HEK293 (cell line): ENCODE results near the gene MPZL1.

Experiments
- CTCF ChIP-seq: fragments of 450-650 bp; formaldehyde crosslinking; IDR thresholded peaks from 2 replicates; pipeline ENCODE4 v1.5.1; 2016; ENCODE audit warnings: missing biosample characterization, missing genetic modification characterization
- MEIS1 ChIP-seq: sonication (generic); formaldehyde crosslinking; IDR thresholded peaks from 2 replicates; pipeline ENCODE4 v1.8.1; 2022; ENCODE audit warnings: missing genetic modification reagents, mild to moderate bottlenecking, borderline replicate concordance
- PBX3 ChIP-seq: sonication (generic); formaldehyde crosslinking; IDR thresholded peaks from 2 replicates; pipeline ENCODE4 v1.8.1; 2022; ENCODE audit warnings: mild to moderate bottlenecking, moderate library complexity, missing genetic modification reagents
- YY1 ChIP-seq: fragments of 450-650 bp; formaldehyde crosslinking; IDR thresholded peaks from 2 replicates; pipeline ENCODE4 v1.5.1; 2018; ENCODE audit warnings: missing biosample characterization, missing genetic modification characterization
- ZNF114 ChIP-seq: fragments of 450-650 bp; formaldehyde crosslinking; IDR thresholded peaks from 2 replicates; pipeline ENCODE4 v1.5.0; 2017; ENCODE audit warnings: missing biosample characterization, missing genetic modification characterization
- ZNF148 ChIP-seq: fragments of 450-650 bp; formaldehyde crosslinking; IDR thresholded peaks from 2 replicates; pipeline ENCODE4 v1.5.0; 2017; ENCODE audit warnings: missing biosample characterization, missing genetic modification characterization, borderline replicate concordance
- ZNF266 ChIP-seq: fragments of 450-650 bp; formaldehyde crosslinking; IDR thresholded peaks from 2 replicates; pipeline ENCODE4 v1.5.1; 2016; ENCODE audit warnings: missing biosample characterization, missing genetic modification characterization, low read depth
- ZNF311 ChIP-seq: fragments of 450-650 bp; formaldehyde crosslinking; IDR thresholded peaks from 2 replicates; pipeline ENCODE4 v1.5.1; 2017; ENCODE audit warnings: missing biosample characterization, missing genetic modification characterization, borderline replicate concordance
- ZNF513 ChIP-seq: fragments of 450-650 bp; IDR thresholded peaks from 2 replicates; pipeline ENCODE4 v1.5.1; 2018; ENCODE audit warnings: missing biosample characterization, missing genetic modification characterization
- ZNF529 ChIP-seq: fragments of 450-650 bp; formaldehyde crosslinking; IDR thresholded peaks from 2 replicates; pipeline ENCODE4 v1.5.1; 2017; ENCODE audit warnings: missing genetic modification characterization, missing biosample characterization; ENCODE audit not compliant: insufficient replicate concordance
- ZNF530 ChIP-seq: fragments of 450-650 bp; formaldehyde crosslinking; IDR thresholded peaks from 2 replicates; pipeline ENCODE4 v1.5.1; 2016; ENCODE audit warnings: low read depth, missing biosample characterization, missing genetic modification characterization
- ZNF76 ChIP-seq: fragments of 450-650 bp; formaldehyde crosslinking; IDR thresholded peaks from 2 replicates; pipeline ENCODE4; 2016; ENCODE audit warnings: low read depth, missing biosample characterization, missing genetic modification characterization, borderline replicate concordance
- ZNF830 ChIP-seq: fragments of 450-650 bp; IDR thresholded peaks from 2 replicates; pipeline ENCODE4 v1.5.0; 2018; ENCODE audit warnings: missing biosample characterization, missing genetic modification characterization, low read depth, mild to moderate bottlenecking, moderate library complexity
- ZSCAN30 ChIP-seq: fragments of 450-650 bp; IDR thresholded peaks from 2 replicates; pipeline ENCODE4 v1.5.1; 2018; ENCODE audit warnings: missing biosample characterization, mild to moderate bottlenecking, missing genetic modification characterization, moderate library complexity

GRCh38 chr1:167714098-167714438 is 7.7 kb upstream of the MPZL1 start:
- no peak for TF ChIP-seq YY1
- TF ChIP-seq ZSCAN30 (tag by site-specific recombination) = no peak
- no peak for TF ChIP-seq ZNF76 (tag by site-specific recombination)
- no peak for TF ChIP-seq CTCF (tag by site-specific recombination)
- no peak for TF ChIP-seq MEIS1 (CRISPR knock-in tag)
- no peak for TF ChIP-seq ZNF266 (tag by site-specific recombination)
- no peak for TF ChIP-seq ZNF311 (tag by site-specific recombination)
- no peak for TF ChIP-seq ZNF513
- no peak for TF ChIP-seq ZNF114 (tag by site-specific recombination)
- TF ChIP-seq ZNF530 = no peak
- no peak; the same call in 1 of the 2 replicates for TF ChIP-seq PBX3 (CRISPR knock-in tag)
- TF ChIP-seq ZNF148 (tag by site-specific recombination) = no peak
- no peak for TF ChIP-seq ZNF830 (tag by site-specific recombination)
- no peak for TF ChIP-seq ZNF529 (tag by site-specific recombination)
